ENCODE results near the gene PRKAG2.

PRKAG2 gene

DNA sequence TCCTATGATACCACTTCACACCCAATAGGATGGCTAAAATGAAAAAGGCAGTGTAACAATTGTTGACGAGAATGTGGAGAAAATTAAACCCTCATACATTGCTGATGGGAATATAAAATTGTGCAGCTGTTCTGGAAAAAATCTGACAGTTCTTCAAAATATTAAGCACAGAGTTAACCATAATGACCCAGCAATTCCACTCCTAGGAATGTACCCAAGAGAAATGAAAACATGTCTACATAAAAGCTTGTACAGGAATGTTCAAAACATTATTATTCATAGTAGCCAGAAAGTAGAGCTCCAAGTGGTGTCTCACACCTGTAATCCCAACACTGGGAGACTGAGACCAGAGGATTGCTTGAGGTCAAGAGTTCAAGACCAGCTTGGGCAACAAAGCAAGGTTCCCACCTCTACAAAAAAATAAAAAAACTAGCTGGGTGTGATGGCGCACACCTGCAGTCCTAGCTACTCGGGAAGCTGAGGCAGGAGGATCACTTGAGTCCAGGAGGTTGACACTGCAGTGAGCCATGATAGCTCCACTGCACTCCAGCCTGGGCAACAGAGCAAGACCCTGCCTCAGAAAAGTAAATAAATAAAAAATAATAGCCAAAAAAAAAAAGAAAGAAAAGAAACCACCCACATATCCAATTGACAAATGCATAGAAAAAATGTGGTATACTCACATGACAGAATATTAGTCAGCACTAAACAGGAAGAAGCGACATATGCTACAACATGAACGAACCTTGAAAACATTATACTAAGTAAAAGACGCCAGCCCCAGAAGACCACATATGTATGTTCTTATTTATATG, 362.2 kb downstream of the PRKAG2 start:
- Histone ChIP-seq H3K4me2 (ENCODE audit: low read length) (no peak overlapping the region), H3K27ac (ENCODE audit: low read depth, low read length) (no peak overlapping the region), H3F3A (ENCODE audit: control insufficient read depth, insufficient read depth) (no peaks in the 10 kb centered on the region), H3K4me1 (ENCODE audit: control insufficient read depth, low read length) (peaks cover 31% of the 10 kb centered on the region), H3K27me3 (ENCODE audit: control insufficient read depth, low read length) (no peaks in the 10 kb centered on the region), H3K9me2 (replicated peaks; ENCODE audit: control insufficient read depth, low read length) (no peaks in the 10 kb centered on the region), H3K79me2 (ENCODE audit: control insufficient read depth, low read length) (peaks cover 97% of the 10 kb centered on the region), H3K4me3 (ENCODE audit: low read length) (no peak overlapping the region), H3K9me3 (ENCODE audit: control insufficient read depth, insufficient read depth, low read length) (no peaks in the 10 kb centered on the region), H4K20me1 (ENCODE audit: control insufficient read depth, insufficient read depth, low read depth, low read length) (peaks cover 78% of the 10 kb centered on the region), H3K36me3 (ENCODE audit: control insufficient read depth, low read length) (peaks cover 59% of the 10 kb centered on the region)
- TF ChIP-seq, protein P1, sequence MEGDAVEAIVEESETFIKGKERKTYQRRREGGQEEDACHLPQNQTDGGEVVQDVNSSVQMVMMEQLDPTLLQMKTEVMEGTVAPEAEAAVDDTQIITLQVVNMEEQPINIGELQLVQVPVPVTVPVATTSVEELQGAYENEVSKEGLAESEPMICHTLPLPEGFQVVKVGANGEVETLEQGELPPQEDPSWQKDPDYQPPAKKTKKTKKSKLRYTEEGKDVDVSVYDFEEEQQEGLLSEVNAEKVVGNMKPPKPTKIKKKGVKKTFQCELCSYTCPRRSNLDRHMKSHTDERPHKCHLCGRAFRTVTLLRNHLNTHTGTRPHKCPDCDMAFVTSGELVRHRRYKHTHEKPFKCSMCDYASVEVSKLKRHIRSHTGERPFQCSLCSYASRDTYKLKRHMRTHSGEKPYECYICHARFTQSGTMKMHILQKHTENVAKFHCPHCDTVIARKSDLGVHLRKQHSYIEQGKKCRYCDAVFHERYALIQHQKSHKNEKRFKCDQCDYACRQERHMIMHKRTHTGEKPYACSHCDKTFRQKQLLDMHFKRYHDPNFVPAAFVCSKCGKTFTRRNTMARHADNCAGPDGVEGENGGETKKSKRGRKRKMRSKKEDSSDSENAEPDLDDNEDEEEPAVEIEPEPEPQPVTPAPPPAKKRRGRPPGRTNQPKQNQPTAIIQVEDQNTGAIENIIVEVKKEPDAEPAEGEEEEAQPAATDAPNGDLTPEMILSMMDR (IDR thresholded peaks at IDR 0.05; ENCODE audit: low read depth, low read length, poor library complexity, severe bottlenecking), result no peak
- TF ChIP-seq EZH2phosphoT487 (IDR thresholded peaks at IDR 0.05; ENCODE audit: borderline replicate concordance, low read length), result no peak

DNA sequence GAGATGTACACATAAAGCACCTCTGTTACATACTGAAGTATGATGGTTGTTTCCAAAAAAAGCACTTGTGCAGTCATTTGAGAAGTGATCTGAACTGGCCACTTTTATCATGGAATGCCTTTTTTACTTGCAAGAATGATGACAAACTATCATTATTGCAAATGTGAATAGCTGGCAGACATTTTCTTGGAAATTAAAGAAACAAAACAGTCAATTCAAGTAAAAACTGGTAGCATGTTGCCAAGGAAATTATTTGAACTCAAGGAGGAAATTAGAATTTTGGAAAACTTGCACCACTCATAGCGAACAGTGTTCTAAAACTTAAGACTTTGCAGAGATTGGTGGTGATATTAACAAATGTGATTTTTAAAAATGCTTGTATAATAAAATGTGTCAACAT, 363.8 kb downstream of the PRKAG2 start:
- Histone ChIP-seq H3K27ac (ENCODE audit: low read depth, low read length) (no peak overlapping the region), H3F3A (ENCODE audit: control insufficient read depth, insufficient read depth) (no peaks in the 10 kb centered on the region), H3K36me3 (ENCODE audit: control insufficient read depth, low read length) (peaks cover 54% of the 10 kb centered on the region), H3K9me2 (replicated peaks; ENCODE audit: control insufficient read depth, low read length) (no peaks in the 10 kb centered on the region), H3K4me1 (ENCODE audit: control insufficient read depth, low read length) (peaks cover 31% of the 10 kb centered on the region), H3K4me2 (ENCODE audit: low read length) (no peak overlapping the region), H3K9me3 (ENCODE audit: control insufficient read depth, insufficient read depth, low read length) (no peaks in the 10 kb centered on the region), H3K27me3 (ENCODE audit: control insufficient read depth, low read length) (no peaks in the 10 kb centered on the region), H4K20me1 (ENCODE audit: control insufficient read depth, insufficient read depth, low read depth, low read length) (peaks cover 79% of the 10 kb centered on the region), H3K4me3 (ENCODE audit: low read length) (no peak overlapping the region), H3K79me2 (ENCODE audit: control insufficient read depth, low read length) (peaks cover 100% of the 10 kb centered on the region)
- TF ChIP-seq, protein P1 (IDR thresholded peaks at IDR 0.05; ENCODE audit: low read depth, low read length, poor library complexity, severe bottlenecking), result no peak
- TF ChIP-seq EZH2phosphoT487 (IDR thresholded peaks at IDR 0.05; ENCODE audit: borderline replicate concordance, low read length), result no peak

DNA sequence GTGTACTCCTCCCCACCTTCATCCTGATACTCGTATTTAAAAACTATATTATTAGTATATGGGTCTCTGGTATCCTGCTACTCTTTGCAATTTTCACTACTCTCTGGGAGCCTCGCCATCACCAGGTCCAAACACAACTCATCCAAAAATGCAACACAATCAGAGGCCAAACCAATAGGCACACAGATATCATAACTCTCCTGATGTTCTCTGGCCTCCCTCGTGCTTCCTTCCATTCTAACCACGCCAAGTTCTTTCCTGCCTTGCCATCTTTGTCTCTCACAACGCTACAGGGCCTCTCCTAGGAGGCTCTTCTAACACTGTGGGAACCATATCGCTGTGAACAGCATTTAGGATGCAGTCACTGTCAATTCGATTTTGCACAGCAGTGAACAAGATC, 364.6 kb downstream of the PRKAG2 start:
- no peaks in the 10 kb centered on the region for H3F3A ChIP-seq (ENCODE audit: control insufficient read depth, insufficient read depth)
- peaks cover 100% of the 10 kb centered on the region for H3K79me2 ChIP-seq (ENCODE audit: control insufficient read depth, low read length)
- H3K9me3 ChIP-seq (ENCODE audit: control insufficient read depth, insufficient read depth, low read length), result no peaks in the 10 kb centered on the region
- peaks cover 46% of the 10 kb centered on the region for H3K36me3 ChIP-seq (ENCODE audit: control insufficient read depth, low read length)
- TF ChIP-seq, protein P1 (IDR thresholded peaks at IDR 0.05; ENCODE audit: low read depth, low read length, poor library complexity, severe bottlenecking), result no peak
- no peak for TF ChIP-seq EZH2phosphoT487 (IDR thresholded peaks at IDR 0.05; ENCODE audit: borderline replicate concordance, low read length)
- no peaks in the 10 kb centered on the region for H3K9me2 ChIP-seq (replicated peaks; ENCODE audit: control insufficient read depth, low read length)
- H3K27me3 ChIP-seq (ENCODE audit: control insufficient read depth, low read length), result no peaks in the 10 kb centered on the region
- H3K4me3 ChIP-seq (ENCODE audit: low read length), result no peak overlapping the region
- peaks cover 24% of the 10 kb centered on the region for H3K4me1 ChIP-seq (ENCODE audit: control insufficient read depth, low read length)
- H3K27ac ChIP-seq (ENCODE audit: low read depth, low read length), result no peak overlapping the region
- H3K4me2 ChIP-seq (ENCODE audit: low read length), result no peak overlapping the region
- peaks cover 77% of the 10 kb centered on the region for H4K20me1 ChIP-seq (ENCODE audit: control insufficient read depth, insufficient read depth, low read depth, low read length)

All from DOHH2 (cell line).